Measurements from ENCODE around the gene SNU13. TPM values are rescaled to one million over a fixed set of nuclear protein-coding genes. Genes with fewer than 3 reads are reported as not detected.

SNU13 gene
- total and polyA plus RNA-seq, 2 donors (not counting 1 experiment from before 2014, with no cell fraction given), result 61.6 to 164 TPM

- no peak for TF ChIP-seq CTCF (conservative IDR thresholded peaks at IDR 0.05 in 1 of 2, IDR thresholded peaks at IDR 0.05 in 1 of 2; ENCODE audit: low read depth in 1 of 2, low read length in 2 of 2)
- TF ChIP-seq EZH2 (IDR thresholded peaks at IDR 0.05; ENCODE audit: low read length, missing control alignments), result no peak
- H3K79me2 ChIP-seq (ENCODE audit: control insufficient read depth, insufficient read depth, low read length), result no peaks in the 10 kb centered on the region
- H3K27ac ChIP-seq (ENCODE audit: insufficient read depth, low read length), result peak overlapping the region; percentile 16
- H3K36me3 ChIP-seq (ENCODE audit: control insufficient read depth, insufficient read depth, low read length), result no peaks in the 10 kb centered on the region
- H3K9ac ChIP-seq (ENCODE audit: insufficient read depth, low read length), result no peak overlapping the region
- no peak overlapping the region for H3K4me3 ChIP-seq (replicated peaks in 1 of 4; ENCODE audit: control extremely low read depth in 1 of 4, insufficient read depth in 1 of 4, low read depth in 3 of 4, low read length in 4 of 4)
- peak overlapping the region; percentile 50 for H2AFZ ChIP-seq (ENCODE audit: low read length)
- H3K27me3 ChIP-seq (ENCODE audit: control insufficient read depth, insufficient read depth, low read length), result no peaks in the 10 kb centered on the region
- no peaks in the 10 kb centered on the region for H3K9me3 ChIP-seq (ENCODE audit: control insufficient read depth, insufficient read depth, low read depth, low read length)
- no peaks in the 10 kb centered on the region for H4K20me1 ChIP-seq (ENCODE audit: control insufficient read depth, extremely low read depth, insufficient read depth, low read length)
- no peak overlapping the region for H3K4me2 ChIP-seq (ENCODE audit: extremely low read depth, insufficient read depth, low read length)
- H3K4me1 ChIP-seq (ENCODE audit: control insufficient read depth, extremely low read depth, insufficient read depth, low read length), result peaks cover 6% of the 10 kb centered on the region
- no peak for DNase-seq (ENCODE audit: low read depth in 2 of 2)
Measured at GRCh38 chr22:41696703-41697102, 8.0 kb upstream of the SNU13 start.

- no peaks in the 10 kb centered on the region for H3K36me3 ChIP-seq (ENCODE audit: control insufficient read depth, insufficient read depth, low read length)
- no peak overlapping the region for H2AFZ ChIP-seq (ENCODE audit: low read length)
- no peak overlapping the region for H3K4me3 ChIP-seq (replicated peaks in 1 of 4; ENCODE audit: control extremely low read depth in 1 of 4, insufficient read depth in 1 of 4, low read depth in 3 of 4, low read length in 4 of 4)
- no peak overlapping the region for H3K27ac ChIP-seq (ENCODE audit: insufficient read depth, low read length)
- no peak for DNase-seq (ENCODE audit: low read depth in 2 of 2)
- no peaks in the 10 kb centered on the region for H3K27me3 ChIP-seq (ENCODE audit: control insufficient read depth, insufficient read depth, low read length)
- H3K9me3 ChIP-seq (ENCODE audit: control insufficient read depth, insufficient read depth, low read depth, low read length), result no peaks in the 10 kb centered on the region
- peaks cover 6% of the 10 kb centered on the region for H3K4me1 ChIP-seq (ENCODE audit: control insufficient read depth, extremely low read depth, insufficient read depth, low read length)
- H3K79me2 ChIP-seq (ENCODE audit: control insufficient read depth, insufficient read depth, low read length), result no peaks in the 10 kb centered on the region
- H3K4me2 ChIP-seq (ENCODE audit: extremely low read depth, insufficient read depth, low read length), result no peak overlapping the region
- H3K9ac ChIP-seq (ENCODE audit: insufficient read depth, low read length), result no peak overlapping the region
- H4K20me1 ChIP-seq (ENCODE audit: control insufficient read depth, extremely low read depth, insufficient read depth, low read length), result no peaks in the 10 kb centered on the region
- TF ChIP-seq EZH2 (IDR thresholded peaks at IDR 0.05; ENCODE audit: low read length, missing control alignments), result no peak
- no peak for TF ChIP-seq CTCF (conservative IDR thresholded peaks at IDR 0.05 in 1 of 2, IDR thresholded peaks at IDR 0.05 in 1 of 2; ENCODE audit: low read depth in 1 of 2, low read length in 2 of 2)
Measured at GRCh38 chr22:41695211-41695610, 6.5 kb upstream of the SNU13 start.

GRCh38 chr22:41690476-41690875 is 1.8 kb upstream of the SNU13 start:
- no peak for DNase-seq (ENCODE audit: low read depth in 2 of 2)
- Histone ChIP-seq H3K9me3 (ENCODE audit: control insufficient read depth, insufficient read depth, low read depth, low read length) (no peaks in the 10 kb centered on the region), H3K4me2 (ENCODE audit: extremely low read depth, insufficient read depth, low read length) (no peak overlapping the region), H3K27ac (ENCODE audit: insufficient read depth, low read length) (no peak overlapping the region), H3K36me3 (ENCODE audit: control insufficient read depth, insufficient read depth, low read length) (no peaks in the 10 kb centered on the region), H3K4me1 (ENCODE audit: control insufficient read depth, extremely low read depth, insufficient read depth, low read length) (no peaks in the 10 kb centered on the region), H3K4me3 (replicated peaks in 1 of 4; ENCODE audit: control extremely low read depth in 1 of 4, insufficient read depth in 1 of 4, low read depth in 3 of 4, low read length in 4 of 4) (no peak overlapping the region), H3K27me3 (ENCODE audit: control insufficient read depth, insufficient read depth, low read length) (no peaks in the 10 kb centered on the region), H4K20me1 (ENCODE audit: control insufficient read depth, extremely low read depth, insufficient read depth, low read length) (no peaks in the 10 kb centered on the region), H3K9ac (ENCODE audit: insufficient read depth, low read length) (no peak overlapping the region), H3K79me2 (ENCODE audit: control insufficient read depth, insufficient read depth, low read length) (peaks cover 31% of the 10 kb centered on the region), H2AFZ (ENCODE audit: low read length) (no peak overlapping the region)
- TF ChIP-seq EZH2 (IDR thresholded peaks at IDR 0.05; ENCODE audit: low read length, missing control alignments) (no peak), CTCF (conservative IDR thresholded peaks at IDR 0.05 in 1 of 2, IDR thresholded peaks at IDR 0.05 in 1 of 2; ENCODE audit: low read depth in 1 of 2, low read length in 2 of 2) (no peak)

All from fibroblast of lung (primary cell).